NCI-H2081 treated with DMSO at 0.1 percent for 48 hours (cell line): ENCODE data around the gene GP2.

ENCODE experiments used
- DNase-seq: peaks from one replicate; lab custom pipeline; 2025; lab: John Stamatoyannopoulos, UW

Gene GP2

DNA sequence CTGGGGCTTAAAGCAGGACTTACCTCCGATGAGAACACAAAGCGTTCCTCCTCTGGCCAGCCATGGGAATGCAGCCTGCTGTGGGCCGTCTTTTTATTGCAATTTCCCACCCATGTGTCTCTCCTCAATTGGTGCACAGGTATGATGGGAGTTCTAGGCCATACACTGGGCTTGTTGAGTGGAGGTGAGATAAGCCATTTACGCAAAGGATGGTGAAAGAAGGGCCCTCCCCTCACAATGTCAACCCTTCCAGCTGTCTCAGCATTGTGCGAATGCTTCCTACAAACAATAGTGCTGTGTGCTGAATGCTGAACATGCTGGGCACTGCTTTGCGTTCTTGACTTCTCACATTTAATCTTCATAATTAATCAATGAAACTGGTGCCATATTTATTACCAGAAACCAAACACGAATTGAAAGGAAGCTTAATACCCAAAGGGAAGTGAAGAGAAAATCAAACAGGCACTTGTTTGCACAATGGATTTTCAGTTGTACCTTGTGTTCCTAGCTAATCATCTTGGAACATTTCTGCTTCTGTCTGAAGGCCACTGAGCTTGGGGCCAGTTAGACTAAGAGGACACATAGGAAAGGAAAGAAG, at the start of gene GP2:
GP2 (minus strand) TSS at position 70 of the 598 bp plus-strand sequence. CDS start 1,082 bp downstream, outside the sequence.
- DNase-seq: no peak

DNA sequence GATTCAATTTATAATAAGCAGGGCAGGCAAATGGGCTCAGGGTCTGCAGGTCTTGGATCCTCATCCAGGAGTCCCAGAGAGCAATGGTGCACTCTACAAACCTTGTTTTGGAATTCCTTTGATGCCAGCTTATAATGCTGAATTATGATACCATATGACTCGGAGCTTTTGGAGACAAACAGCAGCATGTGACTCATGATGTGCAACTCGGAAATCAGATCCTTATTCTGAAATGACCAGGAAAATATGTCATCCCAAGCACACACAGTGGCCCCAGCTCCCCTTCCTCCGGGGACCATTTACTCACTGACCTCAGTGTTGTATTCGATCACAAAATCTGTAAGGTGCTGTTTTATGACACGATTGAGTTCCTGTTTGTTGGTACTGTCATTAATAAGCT, 45.4 kb upstream of the GP2 start:
- DNase-seq: no peak

DNA sequence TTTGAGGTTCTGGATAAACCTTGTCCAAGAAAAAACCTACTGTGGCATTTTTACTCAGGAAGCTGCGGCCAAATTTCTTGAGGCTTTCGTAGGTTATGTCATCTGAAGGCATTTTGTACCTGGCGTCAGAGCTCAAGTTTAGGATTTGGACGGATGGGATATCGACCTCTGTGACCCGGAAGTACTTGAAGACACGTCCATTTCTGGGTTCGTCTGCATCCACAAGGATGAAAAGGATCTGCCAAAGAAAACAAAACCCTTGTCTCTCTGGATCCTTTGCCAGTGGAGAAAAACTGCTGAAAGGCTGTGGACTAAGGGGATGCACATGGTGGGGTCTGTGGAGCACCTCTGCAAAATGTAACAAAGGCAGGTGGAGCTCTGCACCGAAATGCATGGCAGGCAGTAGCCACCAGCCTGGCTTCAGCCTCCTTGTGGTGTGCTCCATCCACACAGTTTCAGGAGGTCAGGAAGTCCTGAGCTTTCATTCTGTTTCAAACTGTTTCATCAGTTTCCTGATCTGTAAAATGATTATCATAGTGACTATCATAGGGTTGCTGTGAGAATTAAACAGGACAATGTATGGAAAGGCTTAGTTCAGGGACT, 42.2 kb upstream of the GP2 start:
- DNase-seq: no peak

GRCh38 chr16:20364051-20364450, 36.7 kb upstream of the GP2 start:
- DNase-seq: no peak

DNA sequence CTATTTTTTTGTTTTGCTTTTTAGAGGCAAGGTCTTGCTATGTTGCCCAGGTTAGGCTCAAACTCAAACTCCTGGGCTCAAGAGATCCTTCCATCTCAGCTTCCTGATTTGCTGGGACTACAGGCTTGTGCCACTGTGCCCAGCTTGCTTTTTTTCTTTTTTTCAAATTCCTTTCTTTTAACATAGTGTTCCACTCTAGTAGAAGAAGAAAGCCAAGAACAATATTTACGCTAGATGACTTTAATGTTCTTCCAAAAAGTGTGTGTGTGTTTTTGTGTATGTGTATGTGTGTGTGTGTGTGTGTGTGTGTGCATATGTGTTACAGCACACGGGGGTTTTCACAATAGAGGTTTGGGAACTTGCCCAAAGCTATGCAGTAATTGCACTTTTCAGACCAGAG, 35.9 kb upstream of the GP2 start:
- no peak for DNase-seq

- no peak for DNase-seq
These were observed 32.7 kb upstream of the GP2 start for GRCh38 chr16:20359997-20360396.

DNA sequence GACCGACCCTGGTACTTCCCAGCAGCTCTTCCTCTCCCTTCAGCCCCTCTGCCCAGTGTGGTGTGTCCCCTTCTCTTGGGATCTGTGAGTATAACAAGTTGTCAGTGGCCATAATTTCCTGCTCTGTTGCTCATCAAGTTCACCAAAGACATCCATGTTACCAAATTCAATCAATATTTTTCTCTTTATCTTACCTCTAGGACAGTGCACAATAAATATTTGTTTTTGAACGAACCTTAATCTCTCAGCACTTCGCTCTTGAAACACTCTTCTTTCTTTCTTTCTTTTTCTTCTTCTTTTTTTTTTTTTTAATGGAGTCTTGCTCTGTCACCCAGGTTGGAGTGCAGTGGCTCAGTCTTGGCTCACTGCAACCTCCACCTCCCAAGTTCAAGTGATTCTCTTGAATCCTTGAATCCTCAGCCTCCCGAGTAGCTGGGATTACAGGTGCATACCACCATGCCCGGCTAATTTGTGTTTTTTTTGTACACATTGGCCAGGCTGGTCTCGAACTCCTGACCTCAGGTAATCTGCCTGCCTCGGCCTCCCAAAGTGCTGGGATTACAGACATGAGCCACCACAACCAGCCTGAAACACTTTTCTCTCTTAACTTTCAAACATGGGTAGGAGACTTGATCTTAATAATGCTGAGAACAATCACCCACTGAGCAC, 27.9 kb upstream of the GP2 start:
- no peak for DNase-seq

GRCh38 chr16:20353379-20353778, 26.1 kb upstream of the GP2 start:
- DNase-seq: no peak

GRCh38 chr16:20352615-20353014, 25.3 kb upstream of the GP2 start, which contains the start of gene UMOD:
Gene UMOD (minus strand): TSS chr16:20352715. CDS start chr16:20350737, 1,978 bp downstream.
- no peak for DNase-seq

DNA sequence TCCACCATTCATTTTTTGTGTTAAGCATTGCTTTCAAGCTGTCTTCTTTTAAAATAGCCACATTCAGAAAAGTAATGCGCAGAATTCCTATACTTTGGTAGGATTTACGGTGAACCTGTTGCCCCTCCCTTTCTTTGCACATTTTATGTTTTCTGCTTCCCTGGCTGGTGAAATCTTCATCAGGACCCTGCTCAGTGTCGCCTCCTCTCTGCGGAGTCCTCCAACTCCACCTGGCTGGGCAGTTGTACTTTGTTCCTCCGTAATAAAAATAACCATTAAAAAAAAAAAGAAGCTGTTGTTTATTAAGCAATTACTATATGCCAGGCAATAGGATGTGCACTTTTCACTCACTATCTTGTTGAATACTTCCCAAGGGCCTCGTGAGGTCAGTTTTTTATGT, 22.3 kb upstream of the GP2 start:
- DNase-seq: no peak

DNA sequence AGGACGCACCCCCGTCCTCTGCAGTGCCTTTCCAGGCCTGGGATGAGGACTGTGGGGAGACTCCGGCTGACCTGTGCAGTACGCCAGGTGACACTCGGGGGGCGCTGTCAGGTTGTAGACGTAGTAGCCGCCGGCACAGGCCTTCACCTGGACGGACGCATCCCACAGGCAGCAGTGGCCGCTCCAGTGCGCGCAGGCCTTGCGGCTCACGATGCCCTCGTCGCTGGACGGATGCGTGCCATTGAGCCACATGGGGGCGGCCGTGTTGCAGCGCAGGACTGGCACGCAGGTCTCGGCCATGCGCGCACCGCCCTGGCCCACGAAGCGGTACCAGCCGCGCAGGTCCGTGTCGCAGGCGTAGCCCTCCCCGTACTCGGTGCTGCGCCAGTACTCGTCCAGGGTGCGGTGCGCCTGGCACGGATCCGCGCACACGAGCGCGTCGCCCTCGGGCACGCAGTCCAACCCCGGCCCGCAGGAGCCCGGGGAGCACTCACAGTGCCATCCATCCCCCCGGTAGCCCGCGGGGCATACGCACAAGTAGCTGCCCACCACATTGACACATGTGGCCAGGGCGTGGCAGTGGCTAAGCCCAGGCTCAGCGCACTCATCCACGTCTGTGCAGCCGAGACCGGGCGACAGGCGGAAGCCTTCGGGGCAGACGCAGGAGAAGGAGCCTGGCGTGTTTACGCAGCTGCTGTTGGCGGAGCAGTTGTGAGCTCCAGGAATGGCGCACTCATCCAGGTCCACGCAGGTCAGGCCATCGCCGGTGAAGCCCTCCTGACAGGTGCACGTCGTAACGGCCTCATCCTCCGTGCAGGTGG, 21.3 kb upstream of the GP2 start:
- DNase-seq: no peak

DNA sequence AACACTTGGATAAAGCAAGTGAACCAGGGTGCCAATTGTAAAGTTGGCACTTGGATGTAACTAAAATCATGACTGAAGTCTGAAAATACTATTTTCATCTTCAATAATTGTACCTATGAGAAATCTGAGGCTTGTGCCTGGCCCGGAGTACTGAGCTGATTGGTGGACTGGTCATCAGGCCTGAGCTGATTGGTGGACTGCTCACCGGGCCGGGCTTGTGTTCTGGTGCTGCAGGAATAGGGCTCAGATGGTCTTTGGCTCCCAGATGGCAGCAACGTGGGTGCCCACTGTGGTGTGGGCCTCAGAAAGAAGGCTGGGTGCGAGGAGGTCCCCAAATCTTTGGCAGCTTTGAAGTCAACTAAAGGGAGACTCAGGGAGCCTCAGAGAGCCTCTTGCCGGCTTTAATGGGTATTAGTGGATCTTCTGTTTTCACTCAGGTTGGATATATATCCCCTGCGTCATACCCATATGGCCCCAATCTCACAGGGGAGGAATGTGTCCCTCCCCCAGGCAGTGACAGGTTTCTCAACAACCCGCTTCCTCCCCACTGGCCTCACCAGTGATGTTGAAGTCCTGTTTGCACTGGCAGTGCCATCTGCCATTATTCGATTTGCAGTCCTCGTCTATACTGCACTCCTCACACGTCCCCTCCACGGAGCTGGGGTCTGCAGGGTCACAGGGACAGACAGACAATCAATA, 20.5 kb upstream of the GP2 start:
- no peak for DNase-seq

DNA sequence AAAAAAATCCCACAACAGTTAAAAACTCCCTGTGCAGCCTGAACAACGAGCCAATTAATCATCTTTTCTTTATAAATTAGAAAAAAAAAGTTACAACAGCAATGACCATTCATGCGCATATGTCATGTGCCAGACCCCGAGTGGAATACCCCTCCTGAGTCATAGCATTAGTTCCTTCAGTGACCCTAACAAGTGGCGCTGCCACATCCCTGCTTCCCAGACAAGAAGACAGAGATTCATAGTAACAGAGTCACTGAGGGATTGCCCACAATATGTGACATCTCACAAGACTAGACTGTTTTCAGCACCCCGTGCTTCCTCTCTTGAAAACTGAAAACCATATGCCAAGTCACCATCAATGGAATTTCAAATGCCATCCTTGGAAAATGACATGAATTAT, 17.3 kb upstream of the GP2 start:
- DNase-seq: no peak

DNA sequence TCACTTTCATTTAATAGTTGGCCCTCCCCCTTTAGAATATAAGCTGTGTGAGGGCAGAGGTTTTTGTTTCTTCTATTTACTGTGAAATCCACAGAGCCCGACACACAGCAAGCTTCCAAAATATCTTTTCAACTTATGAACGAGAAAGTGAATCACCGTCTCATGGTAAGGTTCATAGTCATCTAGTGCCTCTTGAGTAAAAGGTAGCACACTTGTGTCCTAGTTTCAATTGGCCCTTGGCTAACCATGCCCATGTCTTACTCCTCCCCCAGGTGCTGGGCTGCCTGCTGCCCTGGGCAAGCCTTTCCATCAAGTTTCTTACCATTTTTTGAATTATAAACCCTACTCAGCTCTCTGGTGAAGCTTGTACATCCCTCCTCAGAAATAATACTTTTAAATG, 12.4 kb upstream of the GP2 start:
- DNase-seq: no peak

DNA sequence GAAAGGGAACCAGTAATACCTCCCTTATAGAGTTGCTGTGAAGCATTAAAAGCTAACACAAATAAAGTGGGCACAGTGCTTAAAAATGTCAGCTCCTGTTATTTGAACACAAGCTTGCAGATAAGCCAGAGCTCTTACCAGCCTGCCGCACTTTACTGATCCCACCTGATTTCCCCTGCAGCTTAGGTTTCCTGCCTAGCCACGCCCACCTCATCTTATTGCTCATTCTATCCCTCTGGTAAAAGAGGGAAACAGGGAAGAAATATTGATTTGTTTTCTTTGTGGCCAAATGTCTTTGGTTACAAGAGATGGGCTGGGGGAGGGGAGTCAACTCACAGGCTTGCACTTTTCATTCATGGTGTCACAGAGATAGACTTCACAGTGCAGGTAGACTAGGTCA, 9.6 kb upstream of the GP2 start:
- no peak for DNase-seq

DNA sequence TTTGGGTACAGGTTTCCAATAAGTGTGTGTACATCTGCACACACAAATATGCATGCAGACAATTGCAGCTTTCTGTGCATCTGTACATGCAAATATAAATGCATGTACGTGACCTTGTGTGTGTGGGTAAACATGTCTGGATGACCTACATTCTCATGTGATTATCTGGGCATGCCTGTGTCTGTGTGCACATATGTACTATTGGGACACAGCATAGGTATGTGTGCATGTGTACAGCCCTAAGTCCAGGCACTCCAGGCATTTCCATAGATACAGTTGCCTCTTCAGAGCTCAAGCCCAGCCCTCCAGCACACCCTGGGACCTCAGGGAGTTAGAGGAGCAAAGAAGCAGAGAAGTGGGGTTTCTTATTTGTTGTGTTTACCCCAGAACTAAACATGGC, 7.1 kb upstream of the GP2 start:
- no peak for DNase-seq

- DNase-seq: no peak
These were observed 5.8 kb upstream of the GP2 start for GRCh38 chr16:20333120-20333519.

DNA sequence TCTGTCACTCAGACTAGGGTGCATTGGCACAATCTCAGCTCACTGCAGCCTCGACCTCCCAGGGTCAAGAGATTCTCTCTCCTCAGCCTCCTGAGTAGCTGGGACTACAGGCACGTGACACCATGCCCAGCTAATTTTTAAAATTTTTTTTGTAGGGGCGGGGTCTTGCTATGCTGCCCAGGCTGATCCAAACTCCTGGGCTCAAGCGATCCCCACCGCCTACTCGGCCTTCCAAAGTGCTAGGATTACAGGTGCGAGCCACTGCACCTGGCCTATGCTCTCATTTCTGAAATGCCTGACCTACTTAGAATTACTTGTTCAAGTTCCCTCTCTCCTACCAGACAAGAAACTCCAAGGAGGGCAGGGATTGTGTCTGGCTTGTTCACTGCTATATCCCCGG, 5.1 kb upstream of the GP2 start:
- no peak for DNase-seq

DNA sequence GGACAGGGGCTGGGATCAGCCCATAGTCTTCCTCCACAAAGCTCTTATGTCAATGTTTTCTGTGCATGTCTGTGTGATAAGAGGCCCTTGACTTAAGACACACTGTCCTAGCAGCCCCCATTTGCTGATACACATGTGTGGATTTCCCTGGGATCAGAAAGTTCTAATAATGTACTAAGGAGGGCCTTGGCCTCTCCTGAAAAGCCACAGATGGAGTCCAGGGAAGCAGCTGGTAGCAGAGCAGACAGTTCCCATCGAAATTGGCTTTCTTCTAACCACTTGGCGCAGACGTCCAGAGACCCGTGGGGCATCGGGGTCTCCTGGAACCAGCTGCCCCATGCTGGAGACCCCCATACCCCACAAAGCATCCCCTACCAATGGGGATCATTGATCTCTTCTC, 4.3 kb upstream of the GP2 start:
- DNase-seq: no peak

- no peak for DNase-seq
These were observed 2.3 kb upstream of the GP2 start for GRCh38 chr16:20329392-20330138.

- DNase-seq: no peak
These were observed 992 bp downstream of the GP2 start for GRCh38 chr16:20326321-20326720.
